Activated CD8-positive, alpha-beta T cell treated with anti-CD3 and anti-CD28 coated beads, Interleukin-2, amount 10 ng/mL, durations not matched to agents 7 days and 5 days (primary cell): ENCODE measurements around the gene RBM10. TPM values are rescaled to one million over a fixed set of nuclear protein-coding genes. Genes with fewer than 3 reads are reported as not detected.

Experiments
- ATAC-seq: fragments of 150-1000 bp; cut with Tn5 transposase; one replicate; pipeline ENCODE4 v1.10.0; 2021; ENCODE audit warnings: moderate library complexity
- CTCF ChIA-PET: fragments of 350-600 bp; sonication (Branson Sonifier 250); formaldehyde crosslinking; loops from one replicate; lab custom pipeline; 2021; ENCODE audit warnings: antibody characterized with exemption; lab: Charles Lee
- POLR2A ChIA-PET: fragments of 350-600 bp; sonication (Branson Sonifier 250); formaldehyde crosslinking; loops from one replicate; lab custom pipeline; 2021; ENCODE audit warnings: antibody characterized with exemption; lab: Charles Lee
- DNase-seq: peaks from one replicate; pipeline ENCODE4 v3.0.0-alpha.2; 2020
- H3K27ac Mint-ChIP-seq: one replicate; pipeline ENCODE4 v1.8.0; 2021; ENCODE audit warnings: mild to moderate bottlenecking, mixed read lengths
- H3K27me3 Mint-ChIP-seq: one replicate; pipeline ENCODE4 v1.8.0; 2021; ENCODE audit warnings: low read depth, mixed read lengths
- H3K36me3 Mint-ChIP-seq: one replicate; pipeline ENCODE4 v1.8.0; 2021; ENCODE audit warnings: low read depth, mixed read lengths
- H3K4me1 Mint-ChIP-seq: one replicate; pipeline ENCODE4 v1.8.0; 2021; ENCODE audit warnings: low read depth, mixed read lengths
- H3K4me3 Mint-ChIP-seq: one replicate; pipeline ENCODE4 v1.8.0; 2021; ENCODE audit warnings: mild to moderate bottlenecking, mixed read lengths
- H3K9me3 Mint-ChIP-seq: one replicate; pipeline ENCODE4 v1.8.0; 2022; ENCODE audit warnings: mixed read lengths; ENCODE audit not compliant: insufficient read depth
- total RNA-seq, 2 experiments: library from RNA; stranded (reverse); gene quantifications; one replicate each; pipeline ENCODE4 v1.2.3, GENCODE V29; 2021

The RBM10 gene
- total RNA-seq, 2 experiments from 2014 or later, result 62.2 to 64.1 TPM

- peaks cover 39% of the 10 kb centered on the region for H3K4me1 Mint-ChIP-seq
- H3K9me3 Mint-ChIP-seq, result no peaks in the 10 kb centered on the region
- ChIA-PET POLR2A (interaction anchor here (0.8 to 4.4 kb wide), 7 partner anchors 12 to 305 kb away, joined by 3 to 42 read pairs (median 5); partner anchors contain the start of genes NDUFB11, RBM10 and USP11), CTCF (interaction anchor here (1.0 to 2.1 kb wide), 3 partner anchors 23 to 166 kb away, joined by 4 to 10 read pairs (median 5); no protein-coding TSS in a partner anchor)
- H3K27me3 Mint-ChIP-seq, result no peaks in the 10 kb centered on the region
- peak; percentile 86 for ATAC-seq
- H3K36me3 Mint-ChIP-seq, result peaks cover 57% of the 10 kb centered on the region
- H3K27ac Mint-ChIP-seq, result peak overlapping the region; percentile 99
- peak overlapping the region; percentile 85 for H3K4me3 Mint-ChIP-seq
- DNase-seq, result peak; percentile 97
Observed at GRCh38 chrX:47217852-47218279, 72.8 kb downstream of the RBM10 start.

DNA sequence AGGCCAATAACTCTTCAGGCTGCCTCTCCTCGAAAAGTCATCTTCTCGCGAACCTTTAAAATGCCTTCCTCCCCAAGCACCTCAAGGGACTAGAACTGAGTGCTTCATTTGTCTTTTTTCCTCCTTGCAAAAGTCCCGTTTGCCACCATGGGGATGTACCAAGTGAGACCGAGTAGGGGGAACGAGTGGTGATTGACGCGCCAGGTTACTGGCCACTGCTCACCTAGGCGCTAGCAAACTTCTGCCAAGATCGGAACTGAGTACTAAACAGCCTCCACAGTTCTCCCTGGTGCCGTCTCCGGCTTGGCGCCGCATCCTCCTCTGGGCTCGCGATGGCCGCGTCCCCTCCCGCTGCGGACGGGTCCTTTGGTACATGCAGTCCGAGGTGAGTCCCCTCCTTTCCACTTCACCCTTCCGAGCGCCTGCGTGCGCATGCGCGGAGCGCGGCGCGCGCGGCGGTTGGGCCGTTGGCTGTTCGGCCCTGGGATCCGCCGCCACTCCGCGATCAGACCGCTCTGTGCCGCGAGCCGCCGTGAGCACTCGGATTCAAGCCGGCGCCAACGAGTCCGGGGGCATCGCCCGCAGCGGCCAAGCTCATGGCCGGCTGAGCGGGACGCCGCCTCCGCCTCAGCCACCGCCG lies 73.4 kb downstream of the RBM10 start, which contains the start of gene CDK16:
Gene CDK16, plus strand, starts transcription at position 402 of the 640 bp plus-strand sequence. CDS start 4,877 bp downstream, outside the sequence.
- peaks cover 39% of the 10 kb centered on the region for H3K4me1 Mint-ChIP-seq
- peak; percentile 54 for ATAC-seq
- peak within 1 kb of the TSS; percentile 99 for H3K27ac Mint-ChIP-seq

GRCh38 chrX:47218920-47219815 lies 74.1 kb downstream of the RBM10 start:
- ATAC-seq (no peak), DNase-seq (peak; percentile 51)
- ChIA-PET POLR2A (interaction anchor here (1.0 to 4.4 kb wide), 6 partner anchors 9 to 337 kb away, joined by 3 to 42 read pairs (median 4); partner anchors contain the start of genes NDUFB11, RBM10 and USP11), CTCF (no interaction called here)
- Mint-ChIP-seq H3K27ac (peak overlapping the region; percentile 91), H3K4me3 (peak overlapping the region; percentile 90), H3K36me3 (peaks cover 50% of the 10 kb centered on the region), H3K4me1 (peaks cover 39% of the 10 kb centered on the region), H3K27me3 (no peaks in the 10 kb centered on the region), H3K9me3 (no peaks in the 10 kb centered on the region)

More for the DNA sequence above, 73.4 kb downstream of the RBM10 start, which contains the start of gene CDK16:
- ChIA-PET POLR2A (interaction anchor here (0.8 to 4.4 kb wide), 9 partner anchors 10 to 338 kb away, joined by 3 to 42 read pairs (median 4); partner anchors contain the start of genes NDUFB11, RBM10 and USP11), CTCF (interaction anchor here (1.0 to 2.1 kb wide), 3 partner anchors 24 to 166 kb away, joined by 4 to 10 read pairs (median 5); no protein-coding TSS in a partner anchor)
- Mint-ChIP-seq H3K9me3 (no peaks in the 10 kb centered on the region), H3K36me3 (peaks cover 55% of the 10 kb centered on the region), H3K27me3 (no peaks in the 10 kb centered on the region), H3K4me3 (peak within 1 kb of the TSS; percentile 90)
- DNase-seq, result peak; percentile 75

DNA sequence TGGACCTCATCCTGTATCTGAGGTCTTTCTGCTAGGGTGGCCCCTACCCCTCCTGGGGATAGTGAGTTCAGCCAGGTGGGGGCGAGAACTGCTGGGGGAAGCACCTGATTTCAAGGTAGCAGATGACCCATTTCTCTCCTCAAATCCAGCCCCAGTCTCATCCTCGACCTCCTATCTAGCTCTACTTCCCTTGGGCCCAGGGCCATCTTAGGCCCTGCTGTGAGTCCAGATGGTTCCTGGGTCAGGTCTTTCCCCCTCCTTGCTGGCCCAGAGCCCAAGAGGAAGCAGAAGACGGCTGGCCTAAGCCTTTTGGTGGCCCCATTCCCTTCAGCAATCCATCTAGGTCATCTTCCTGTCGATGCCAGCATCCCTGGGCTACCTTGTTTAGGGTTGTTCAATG lies 76.7 kb downstream of the RBM10 start:
- no peaks in the 10 kb centered on the region for H3K9me3 Mint-ChIP-seq
- ChIA-PET CTCF (no interaction called here), POLR2A (interaction anchor here (4.4 kb wide), 1 partner anchor 10 kb away, joined by 42 read pairs; the partner anchor contains the start of gene USP11)
- H3K27ac Mint-ChIP-seq, result peak overlapping the region; percentile 11
- DNase-seq (no peak), ATAC-seq (no peak)
- no peaks in the 10 kb centered on the region for H3K27me3 Mint-ChIP-seq
- peaks cover 50% of the 10 kb centered on the region for H3K36me3 Mint-ChIP-seq
- H3K4me1 Mint-ChIP-seq, result peaks cover 34% of the 10 kb centered on the region
- H3K4me3 Mint-ChIP-seq, result no peak overlapping the region

GRCh38 chrX:47222751-47223350 lies 77.8 kb downstream of the RBM10 start:
- Mint-ChIP-seq H3K27me3 (no peaks in the 10 kb centered on the region), H3K36me3 (peaks cover 52% of the 10 kb centered on the region)

DNA sequence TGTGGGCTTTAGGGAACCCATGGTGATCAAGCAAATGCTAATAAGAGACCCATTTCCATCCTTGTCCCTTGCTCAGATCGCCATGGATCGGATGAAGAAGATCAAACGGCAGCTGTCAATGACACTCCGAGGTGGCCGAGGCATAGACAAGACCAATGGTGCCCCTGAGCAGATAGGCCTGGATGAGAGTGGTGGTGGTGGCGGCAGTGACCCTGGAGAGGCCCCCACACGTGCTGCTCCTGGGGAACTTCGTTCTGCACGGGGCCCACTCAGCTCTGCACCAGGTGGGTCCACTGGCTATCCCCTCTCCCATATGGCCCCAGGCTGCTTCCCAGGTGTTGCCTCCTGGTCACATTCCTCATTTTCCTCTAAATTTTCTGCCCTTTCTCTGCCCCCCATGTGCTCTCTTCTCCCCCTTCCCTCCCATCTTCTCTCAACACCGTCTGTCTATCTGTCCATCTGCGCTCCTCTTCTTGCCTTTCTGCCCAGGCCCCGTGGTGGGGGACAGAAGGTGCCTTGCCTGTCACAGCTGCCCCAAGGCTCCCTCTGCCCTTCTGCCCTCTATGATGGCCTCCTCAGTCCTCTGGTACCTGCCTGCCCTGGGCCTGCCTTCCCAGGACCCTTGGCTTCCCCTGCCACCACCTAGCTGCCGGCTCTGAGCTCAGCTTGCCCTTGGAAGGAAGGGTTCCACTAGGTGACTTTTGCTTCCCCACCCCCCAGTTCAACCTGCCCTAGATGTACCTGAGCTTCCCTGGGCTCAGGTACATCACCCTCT lies 78.6 kb downstream of the RBM10 start:
- POLR2A ChIA-PET, result interaction anchor here (0.5 kb wide), 1 partner anchor 66 kb away, joined by 5 read pairs; no protein-coding TSS in a partner anchor

More at GRCh38 chrX:47222751-47223350, 77.8 kb downstream of the RBM10 start:
- H3K4me3 Mint-ChIP-seq, result no peak overlapping the region
- H3K27ac Mint-ChIP-seq, result no peak overlapping the region
- POLR2A ChIA-PET, result no interaction called here
- no peaks in the 10 kb centered on the region for H3K9me3 Mint-ChIP-seq
- no peak for ATAC-seq
- peaks cover 26% of the 10 kb centered on the region for H3K4me1 Mint-ChIP-seq
- no peak for DNase-seq
- CTCF ChIA-PET, result no interaction called here

DNA sequence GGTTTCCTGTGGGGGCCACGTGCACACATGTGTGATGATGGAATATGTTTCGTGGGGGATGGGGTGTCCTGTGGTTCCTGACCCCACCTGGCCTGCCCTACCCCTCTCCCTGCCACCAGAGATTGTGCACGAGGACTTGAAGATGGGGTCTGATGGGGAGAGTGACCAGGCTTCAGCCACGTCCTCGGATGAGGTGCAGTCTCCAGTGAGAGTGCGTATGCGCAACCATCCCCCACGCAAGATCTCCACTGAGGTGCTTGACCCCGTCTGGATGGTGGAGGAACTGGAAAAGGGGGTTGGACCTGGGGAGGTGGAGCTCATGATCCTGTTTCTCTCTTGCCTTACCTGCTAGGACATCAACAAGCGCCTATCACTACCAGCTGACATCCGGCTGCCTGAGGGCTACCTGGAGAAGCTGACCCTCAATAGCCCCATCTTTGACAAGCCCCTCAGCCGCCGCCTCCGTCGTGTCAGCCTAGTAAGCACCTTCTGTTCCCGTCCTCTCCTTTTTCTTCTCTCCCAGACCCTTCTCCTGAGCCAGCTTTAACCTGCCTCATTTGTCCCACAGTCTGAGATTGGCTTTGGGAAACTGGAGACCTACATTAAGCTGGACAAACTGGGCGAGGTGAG lies 79.4 kb downstream of the RBM10 start:
- no peak for DNase-seq

More for the DNA sequence above, 78.6 kb downstream of the RBM10 start:
- Mint-ChIP-seq H3K4me3 (no peak overlapping the region), H3K27ac (no peak overlapping the region), H3K4me1 (peaks cover 26% of the 10 kb centered on the region), H3K36me3 (peaks cover 59% of the 10 kb centered on the region), H3K9me3 (no peaks in the 10 kb centered on the region), H3K27me3 (no peaks in the 10 kb centered on the region)
- ATAC-seq (no peak), DNase-seq (no peak)
- CTCF ChIA-PET, result no interaction called here

GRCh38 chrX:47224896-47225290 lies 79.9 kb downstream of the RBM10 start:
- no peaks in the 10 kb centered on the region for H3K9me3 Mint-ChIP-seq
- H3K36me3 Mint-ChIP-seq, result peaks cover 54% of the 10 kb centered on the region
- no peak overlapping the region for H3K4me3 Mint-ChIP-seq
- no peaks in the 10 kb centered on the region for H3K27me3 Mint-ChIP-seq
- DNase-seq (no peak), ATAC-seq (no peak)
- POLR2A ChIA-PET, result interaction anchor here (1.2 kb wide), 1 partner anchor 9 kb away, joined by 3 read pairs; no protein-coding TSS in a partner anchor
- H3K4me1 Mint-ChIP-seq, result peaks cover 20% of the 10 kb centered on the region
- no peak overlapping the region for H3K27ac Mint-ChIP-seq
- CTCF ChIA-PET, result no interaction called here

More for the DNA sequence above, 79.4 kb downstream of the RBM10 start:
- no peaks in the 10 kb centered on the region for H3K27me3 Mint-ChIP-seq
- H3K36me3 Mint-ChIP-seq, result peaks cover 59% of the 10 kb centered on the region
- H3K27ac Mint-ChIP-seq, result no peak overlapping the region
- H3K9me3 Mint-ChIP-seq, result no peaks in the 10 kb centered on the region
- CTCF ChIA-PET, result no interaction called here
- peaks cover 24% of the 10 kb centered on the region for H3K4me1 Mint-ChIP-seq
- ATAC-seq, result no peak
- H3K4me3 Mint-ChIP-seq, result no peak overlapping the region
- POLR2A ChIA-PET, result interaction anchor here (0.5 to 1.2 kb wide), 2 partner anchors 9 to 67 kb away, joined by 3 to 5 read pairs; no protein-coding TSS in a partner anchor

- no peak for DNase-seq
- ChIA-PET POLR2A (no interaction called here), CTCF (no interaction called here)
- Mint-ChIP-seq H3K27ac (no peak overlapping the region), H3K4me1 (peaks cover 8% of the 10 kb centered on the region), H3K4me3 (no peak overlapping the region), H3K9me3 (no peaks in the 10 kb centered on the region), H3K36me3 (peaks cover 51% of the 10 kb centered on the region), H3K27me3 (no peaks in the 10 kb centered on the region)
- no peak for ATAC-seq
Observed at GRCh38 chrX:47226071-47226470, 81.0 kb downstream of the RBM10 start.
